HEK293 (cell line): ENCODE measurements around the gene PI4KB.
A peak's percentile ranks its signal among the peaks of the same experiment; 100 is the strongest.

ENCODE experiments used
- CTCF ChIP-seq: fragments of 450-650 bp; formaldehyde crosslinking; IDR thresholded peaks from 2 replicates; pipeline ENCODE4 v1.5.1; 2016; ENCODE audit warnings: missing biosample characterization, missing genetic modification characterization
- GLIS1 ChIP-seq: fragments of 450-650 bp; formaldehyde crosslinking; IDR thresholded peaks from 2 replicates; pipeline ENCODE4 v1.5.1; 2016; ENCODE audit warnings: missing biosample characterization, missing genetic modification characterization
- KLF16 ChIP-seq: fragments of 450-650 bp; formaldehyde crosslinking; IDR thresholded peaks from 2 replicates; pipeline ENCODE4 v1.5.1; 2017; ENCODE audit warnings: missing biosample characterization, missing genetic modification characterization
- PRDM1 ChIP-seq: fragments of 450-650 bp; formaldehyde crosslinking; IDR thresholded peaks from 2 replicates; pipeline ENCODE4; 2016; ENCODE audit warnings: missing biosample characterization, missing genetic modification characterization
- SALL2 ChIP-seq: fragments of 450-650 bp; formaldehyde crosslinking; IDR thresholded peaks from 2 replicates; pipeline ENCODE4 v1.5.0; 2017; ENCODE audit warnings: missing biosample characterization, mild to moderate bottlenecking, missing genetic modification characterization, borderline replicate concordance
- SP3 ChIP-seq: fragments of 450-650 bp; formaldehyde crosslinking; IDR thresholded peaks from 2 replicates; pipeline ENCODE4 v1.5.1; 2016; ENCODE audit warnings: missing biosample characterization, missing genetic modification characterization
- ZFP41 ChIP-seq: fragments of 450-650 bp; formaldehyde crosslinking; IDR thresholded peaks from 2 replicates; pipeline ENCODE4 v1.5.1; 2016; ENCODE audit warnings: missing biosample characterization, missing genetic modification characterization, borderline replicate concordance
- ZNF16 ChIP-seq: fragments of 450-650 bp; formaldehyde crosslinking; IDR thresholded peaks from 2 replicates; pipeline ENCODE4 v1.5.1; 2016; ENCODE audit warnings: low read depth, missing biosample characterization, missing genetic modification characterization
- ZNF169 ChIP-seq: fragments of 450-650 bp; formaldehyde crosslinking; IDR thresholded peaks from 2 replicates; pipeline ENCODE4 v1.5.1; 2016; ENCODE audit warnings: missing biosample characterization, missing genetic modification characterization
- ZNF174 ChIP-seq: fragments of 450-650 bp; formaldehyde crosslinking; IDR thresholded peaks from 2 replicates; pipeline ENCODE4 v1.5.0; 2017; ENCODE audit warnings: missing biosample characterization, mild to moderate bottlenecking, missing genetic modification characterization
- ZNF24 ChIP-seq: fragments of 450-650 bp; formaldehyde crosslinking; IDR thresholded peaks from 2 replicates; pipeline ENCODE4 v1.5.1; 2016; ENCODE audit warnings: missing biosample characterization, missing genetic modification characterization
- ZNF302 ChIP-seq: fragments of 450-650 bp; formaldehyde crosslinking; IDR thresholded peaks from 2 replicates; pipeline ENCODE4 v1.5.1; 2016; ENCODE audit warnings: missing biosample characterization, missing genetic modification characterization, low read depth
- ZNF354C ChIP-seq: fragments of 450-650 bp; formaldehyde crosslinking; IDR thresholded peaks from 2 replicates; pipeline ENCODE4 v1.5.1; 2016; ENCODE audit warnings: missing biosample characterization, missing genetic modification characterization, low read depth, borderline replicate concordance
- ZNF398 ChIP-seq: fragments of 450-650 bp; formaldehyde crosslinking; IDR thresholded peaks from 2 replicates; pipeline ENCODE4 v1.5.1; 2017; ENCODE audit warnings: missing biosample characterization, missing genetic modification characterization
- ZNF473 ChIP-seq: fragments of 450-650 bp; formaldehyde crosslinking; IDR thresholded peaks from 2 replicates; pipeline ENCODE4 v1.5.1; 2017; ENCODE audit warnings: missing biosample characterization, missing genetic modification characterization
- ZNF513 ChIP-seq: fragments of 450-650 bp; IDR thresholded peaks from 2 replicates; pipeline ENCODE4 v1.5.1; 2018; ENCODE audit warnings: missing biosample characterization, missing genetic modification characterization
- ZNF518A ChIP-seq: fragments of 450-650 bp; formaldehyde crosslinking; conservative IDR thresholded peaks from 2 replicates; pipeline ENCODE4 v1.5.1; 2016; ENCODE audit warnings: low read depth, missing biosample characterization, missing genetic modification characterization
- ZNF580 ChIP-seq: fragments of 450-650 bp; formaldehyde crosslinking; IDR thresholded peaks from 2 replicates; pipeline ENCODE4 v1.5.1; 2016; ENCODE audit warnings: missing biosample characterization, missing genetic modification characterization
- ZNF623 ChIP-seq: fragments of 450-650 bp; formaldehyde crosslinking; IDR thresholded peaks from 2 replicates; pipeline ENCODE4 v1.5.1; 2016; ENCODE audit warnings: missing biosample characterization, missing genetic modification characterization
- ZNF624 ChIP-seq: fragments of 450-650 bp; formaldehyde crosslinking; IDR thresholded peaks from 2 replicates; pipeline ENCODE4 v1.5.1; 2017; ENCODE audit warnings: missing biosample characterization, missing genetic modification characterization
- ZNF664 ChIP-seq: fragments of 450-650 bp; formaldehyde crosslinking; IDR thresholded peaks from 2 replicates; pipeline ENCODE4 v1.5.1; 2016; ENCODE audit warnings: missing biosample characterization, missing genetic modification characterization
- ZNF704 ChIP-seq: fragments of 450-650 bp; formaldehyde crosslinking; IDR thresholded peaks from 2 replicates; pipeline ENCODE4 v1.5.1; 2016; ENCODE audit warnings: missing biosample characterization, missing genetic modification characterization
- ZNF747 ChIP-seq: fragments of 450-650 bp; formaldehyde crosslinking; IDR thresholded peaks from 2 replicates; pipeline ENCODE4 v1.5.1; 2016; ENCODE audit warnings: missing biosample characterization, missing genetic modification characterization
- ZNF776 ChIP-seq: fragments of 450-650 bp; formaldehyde crosslinking; IDR thresholded peaks from 2 replicates; pipeline ENCODE4 v1.5.0; 2017; ENCODE audit warnings: missing biosample characterization, missing genetic modification characterization, borderline replicate concordance
- ZSCAN5A ChIP-seq: fragments of 450-650 bp; formaldehyde crosslinking; IDR thresholded peaks from 2 replicates; pipeline ENCODE4 v1.5.1; 2016; ENCODE audit warnings: missing biosample characterization, missing genetic modification characterization

The PI4KB gene

GRCh38 chr1:151254217-151255213 is 72.7 kb downstream of the PI4KB start, which contains the start of gene PSMD4 (continued):
- TF ChIP-seq KLF16 (tag by site-specific recombination) = 0 out of 2 replicates have a peak, but pooled peaks have one; percentile 55
- no peak for TF ChIP-seq ZNF473
- TF ChIP-seq ZNF354C (tag by site-specific recombination) = no peak
- TF ChIP-seq SALL2 = no peak
- 0 out of 2 replicates have a peak, but pooled peaks have one; percentile 23 for TF ChIP-seq CTCF
- no peak for TF ChIP-seq ZNF302 (tag by site-specific recombination)
- no peak for TF ChIP-seq ZNF624 (tag by site-specific recombination)
- TF ChIP-seq ZNF664 (tag by site-specific recombination) = no peak
- no peak for TF ChIP-seq ZFP41 (tag by site-specific recombination)
- TF ChIP-seq GLIS1 (tag by site-specific recombination) = peak; percentile 65
- no peak for TF ChIP-seq ZNF24 (tag by site-specific recombination)
- TF ChIP-seq PRDM1 (tag by site-specific recombination) = no peak
- TF ChIP-seq ZNF513 (tag by site-specific recombination) = no peak
- no peak for TF ChIP-seq ZNF169 (tag by site-specific recombination)
- no peak for TF ChIP-seq ZNF704 (tag by site-specific recombination)
- TF ChIP-seq SP3 (tag by site-specific recombination) = peak; percentile 69
- TF ChIP-seq ZNF623 (tag by site-specific recombination) = peak; percentile 14; the same call in 1 of the 2 replicates
- peak; percentile 23 for TF ChIP-seq ZNF518A (tag by site-specific recombination)
- no peak for TF ChIP-seq ZNF747 (tag by site-specific recombination)
- no peak for TF ChIP-seq ZNF16 (tag by site-specific recombination)
- TF ChIP-seq ZSCAN5A = 0 out of 2 replicates have a peak, but pooled peaks have one; percentile 19
- TF ChIP-seq ZNF776 (tag by site-specific recombination) = no peak
- no peak for TF ChIP-seq ZNF174
- TF ChIP-seq ZNF580 (tag by site-specific recombination) = peak; percentile 89
- no peak for TF ChIP-seq ZNF398
